HCT116 (cell line): ENCODE data around the gene SPTB. TPM values are rescaled to one million over a fixed set of nuclear protein-coding genes. Genes with fewer than 3 reads are reported as not detected.

Experiments used
- ATAC-seq: fragments of 200-7000 bp; cut with Tn5 transposase; 2 replicates; pipeline ENCODE4 v1.9.1; 2020; ENCODE audit warnings: mild to moderate bottlenecking, moderate library complexity
- BruUV-seq: library from RNA; stranded (reverse); fragments of 400-500 nt; replicated peaks from 2 replicates; lab custom pipeline; 2021; lab: Mats Ljungman, UMichigan
- CTCF ChIA-PET: fragments of 300-600 bp; sonication (Branson Sonifier 250); formaldehyde crosslinking; loops from one replicate; lab custom pipeline; 2021; ENCODE audit warnings: antibody characterized with exemption; lab: Charles Lee
- POLR2A ChIA-PET: fragments of 300-600, 350-600 bp; sonication (Branson Sonifier 250); formaldehyde crosslinking; loops from one replicate; lab custom pipeline; 2021; ENCODE audit warnings: antibody characterized with exemption; lab: Charles Lee
- RAD21 ChIA-PET, 2 experiments: fragments of 300-600 bp; sonication (Branson Sonifier 250); formaldehyde crosslinking; loops; one replicate each; lab custom pipeline; 2023; ENCODE audit warnings: low total read pairs in 2 of 2; ENCODE audit not compliant: uncharacterized antibody in 2 of 2, unreplicated experiment in 2 of 2, low non-redundant PET in 1 of 2; lab: Charles Lee
- DNase-seq: peaks from one replicate; pipeline ENCODE4 v3.0.0-alpha.2; 2010; ENCODE audit warnings: low read depth, low spot score
- H2AFZ ChIP-seq: fragments of 200-600 bp; shearing (Covaris generic), sonication (generic); 2 replicates; pipeline ENCODE4 v1.6.1; 2017; ENCODE audit warnings: low read depth, mixed run types, mixed read lengths, antibody characterized with exemption, low read length; ENCODE audit not compliant: poor library complexity, severe bottlenecking
- H3K27ac ChIP-seq: 2 replicates; pipeline ENCODE4 v1.5.1; 2012; ENCODE audit warnings: low read depth, low read length
- H3K27me3 ChIP-seq: fragments of 200-600 bp; sonication (generic); 2 replicates; pipeline ENCODE4 v1.6.1; 2016; ENCODE audit warnings: mixed run types, low read length, mixed read lengths; ENCODE audit not compliant: insufficient read depth
- H3K36me3 ChIP-seq, 2 experiments: fragments of 200-500 bp in 1 of 2; fragments of 200-600 bp in 1 of 2; sonication (Bioruptor generic) in 1 of 2; sonication (generic) in 1 of 2; 2 replicates each; pipeline versions ENCODE4 v1.5.1 to v1.6.1; 2014 to 2016; ENCODE audit warnings: low read length in 2 of 2, inconsistent platforms in 1 of 2, mixed read lengths in 1 of 2, mixed run types in 1 of 2; ENCODE audit not compliant: insufficient read depth in 2 of 2, control insufficient read depth in 1 of 2
- H3K4me1 ChIP-seq, 2 experiments: fragments of 200-600 bp in 1 of 2; sonication (generic) in 1 of 2; 2 replicates each; pipeline versions ENCODE4 v1.5.1 to v1.6.1; 2012 to 2017; ENCODE audit warnings: low read length in 2 of 2, inconsistent platforms in 1 of 2, mild to moderate bottlenecking in 1 of 2, mixed read lengths in 1 of 2, mixed run types in 1 of 2, moderate library complexity in 1 of 2; ENCODE audit not compliant: insufficient read depth in 2 of 2, control insufficient read depth in 1 of 2
- H3K4me2 ChIP-seq: fragments of 200-600 bp; sonication (generic); 2 replicates; pipeline ENCODE4 v1.6.1; 2017; ENCODE audit warnings: mixed run types, low read length, mixed read lengths
- H3K4me3 ChIP-seq, 2 experiments: fragments of 200-600 bp in 1 of 2; sonication (generic) in 1 of 2; replicated peaks in 1 of 2; 2 replicates each; pipeline ENCODE4 v1.5.1; 2011 to 2016; ENCODE audit warnings: low read length in 2 of 2, control low read depth in 1 of 2, low read depth in 1 of 2, mild to moderate bottlenecking in 1 of 2, mixed read lengths in 1 of 2, mixed run types in 1 of 2
- H3K79me2 ChIP-seq: fragments of 200-600 bp; sonication (generic); 2 replicates; pipeline ENCODE4 v1.6.1; 2017; ENCODE audit warnings: mild to moderate bottlenecking, mixed run types, low read length, moderate library complexity, mixed read lengths; ENCODE audit not compliant: insufficient read depth
- H3K9ac ChIP-seq: fragments of 200-600 bp; sonication (generic); 2 replicates; pipeline ENCODE4 v1.6.1; 2016; ENCODE audit warnings: low read length, mixed read lengths
- H3K9me2 ChIP-seq: fragments of 200-600 bp; sonication (generic), shearing (Covaris generic); 2 replicates; pipeline ENCODE4 v1.6.1; 2017; ENCODE audit warnings: mixed run types, mild to moderate bottlenecking, moderate library complexity; ENCODE audit not compliant: insufficient read depth
- H3K9me3 ChIP-seq, 2 experiments: fragments of 200-500 bp in 1 of 2; fragments of 200-600 bp in 1 of 2; sonication (Bioruptor generic) in 1 of 2; sonication (generic) in 1 of 2; 2 replicates each; pipeline ENCODE4 v1.6.1; 2014 to 2017; ENCODE audit warnings: low read length in 2 of 2, mixed read lengths in 2 of 2, inconsistent platforms in 1 of 2, low read depth in 1 of 2, mild to moderate bottlenecking in 1 of 2, mixed run types in 1 of 2, moderate library complexity in 1 of 2; ENCODE audit not compliant: control insufficient read depth in 1 of 2, insufficient read depth in 1 of 2
- H4K20me1 ChIP-seq: fragments of 200-600 bp; sonication (generic), shearing (Covaris generic); 2 replicates; pipeline ENCODE4 v1.6.1; 2017; ENCODE audit warnings: mixed run types, mild to moderate bottlenecking, moderate library complexity; ENCODE audit not compliant: insufficient read depth
- CEBPB ChIP-seq: IDR thresholded peaks from 2 replicates; pipeline ENCODE4 v1.6.1; 2012; ENCODE audit warnings: low read depth
- CTCF ChIP-seq, 3 experiments: fragments of 200-600 bp in 1 of 3; sonication (generic) in 1 of 3; IDR thresholded peaks in 2 of 3; conservative IDR thresholded peaks in 1 of 3; 2 replicates each; pipeline ENCODE4 v1.5.1; 2012 to 2017; ENCODE audit warnings: low read depth in 2 of 3, low read length in 2 of 3, antibody characterized with exemption in 1 of 3, borderline replicate concordance in 1 of 3, control low read depth in 1 of 3, mild to moderate bottlenecking in 1 of 3, mixed read lengths in 1 of 3, mixed run types in 1 of 3, moderate library complexity in 1 of 3; ENCODE audit not compliant: insufficient read depth in 1 of 3
- ELF1 ChIP-seq: IDR thresholded peaks from 2 replicates; pipeline ENCODE4 v1.6.1; 2012; ENCODE audit warnings: low read depth, borderline replicate concordance
- EZH2 ChIP-seq: fragments of 200-600 bp; sonication (generic); IDR thresholded peaks from 2 replicates; pipeline ENCODE4 v1.6.1; 2017; ENCODE audit warnings: antibody characterized with exemption, mixed run types
- EZH2phosphoT487 ChIP-seq: fragments of 200-600 bp; IDR thresholded peaks from 2 replicates; pipeline ENCODE4 v1.6.1; 2018; ENCODE audit warnings: antibody characterized with exemption, borderline replicate concordance
- FOSL1 ChIP-seq: IDR thresholded peaks from 2 replicates; pipeline ENCODE4 v1.6.1; 2012; ENCODE audit warnings: low read depth
- JUND ChIP-seq: IDR thresholded peaks from 2 replicates; pipeline ENCODE4 v1.6.1; 2012
- POLR2AphosphoS5 ChIP-seq: IDR thresholded peaks from 2 replicates; pipeline ENCODE4 v1.6.1; 2011; ENCODE audit warnings: mild to moderate bottlenecking, low read depth, low read length, moderate library complexity
- RAD21 ChIP-seq: IDR thresholded peaks from 2 replicates; pipeline ENCODE4 v1.6.1; 2012; ENCODE audit warnings: low read depth, mild to moderate bottlenecking
- SP1 ChIP-seq: IDR thresholded peaks from 2 replicates; pipeline ENCODE4 v1.6.1; 2012; ENCODE audit warnings: low read depth
- ZBTB33 ChIP-seq: IDR thresholded peaks from 2 replicates; pipeline ENCODE4 v1.6.1; 2011; ENCODE audit warnings: mild to moderate bottlenecking, low read length, moderate library complexity; ENCODE audit not compliant: insufficient replicate concordance; ENCODE audit errors: extremely low read depth
- intact Hi-C: fragments of 100-400 bp; cut with micrococcal nuclease; formaldehyde crosslinking; loops from 2 replicates; pipeline ENCODE4 v1.10.0; 2022
- total RNA-seq: library from RNA; stranded (reverse); gene quantifications from one replicate; pipeline ENCODE4 v1.2.1, GENCODE V29; 2021; ENCODE audit not compliant: unreplicated experiment

Gene SPTB
- total RNA-seq, 1 experiment from 2014 or later: 4.2 TPM

- no peaks in the 10 kb centered on the region for H3K36me3 ChIP-seq
- no TSS peak for BruUV-seq
- H3K4me3 ChIP-seq: no peak overlapping the region
- H3K27me3 ChIP-seq: no peaks in the 10 kb centered on the region
- POLR2A ChIA-PET: no interaction called here
- ATAC-seq (no peak), DNase-seq (no peak)
- RAD21 ChIA-PET: no interaction called here
- no peak for TF ChIP-seq EZH2phosphoT487
- TF ChIP-seq RAD21: no peak
- TF ChIP-seq CTCF (IDR thresholded peaks at IDR 0.05 in 2 of 3, conservative IDR thresholded peaks at IDR 0.05 in 1 of 3; ENCODE audit: borderline replicate concordance in 1 of 3, insufficient read depth in 1 of 3, low read depth in 2 of 3, low read length in 2 of 3): no peak
- TF ChIP-seq SP1: no peak
- no peak for TF ChIP-seq JUND
- no peak for TF ChIP-seq ELF1
- TF ChIP-seq ZBTB33: no peak
- TF ChIP-seq EZH2: no peak
- TF ChIP-seq CEBPB: no peak
- TF ChIP-seq FOSL1: no peak
- no peak for TF ChIP-seq POLR2AphosphoS5
- H3K4me1 ChIP-seq: peaks cover 5 to 7% of the 10 kb centered on the region in 2 experiments; a peak in 3 of 4 replicates
- H3K4me2 ChIP-seq: no peak overlapping the region
- H3K9ac ChIP-seq: no peak overlapping the region
- intact Hi-C loops: no loop called here
- H3K79me2 ChIP-seq: no peaks in the 10 kb centered on the region
- no peak overlapping the region for H2AFZ ChIP-seq
- H3K9me3 ChIP-seq: no peaks in the 10 kb centered on the region
- H3K27ac ChIP-seq: no peak overlapping the region
- CTCF ChIA-PET: interaction anchor here (1.4 kb wide), 1 partner anchor 12 kb away, joined by 3 read pairs; no protein-coding TSS in a partner anchor
- no peaks in the 10 kb centered on the region for H4K20me1 ChIP-seq
- no peaks in the 10 kb centered on the region for H3K9me2 ChIP-seq
Measured at GRCh38 chr14:64834965-64835364, 44.7 kb downstream of the SPTB start.
